Smooth muscle cell of the coronary artery (primary cell): ENCODE measurements around the gene C12orf57. TPM values are rescaled to one million over a fixed set of nuclear protein-coding genes. Genes with fewer than 3 reads are reported as not detected.

Source experiments
- total RNA-seq: library from RNA; depleted of rRNA; stranded (reverse); fragments of >200 nt; gene quantifications from 2 replicates; pipeline ENCODE4 v1.2.3, GENCODE V29; 2014; ENCODE audit warnings: low replicate concordance

C12orf57 gene
- total RNA-seq = 173 and 204 TPM in 2 replicates

GRCh38 chr12:6943722-6944380 lies at the start of gene C12orf57, which contains the start of gene RNU7-1:
TSS of gene C12orf57 (plus strand) at chr12:6944022. CDS start at chr12:6944122, 100 bp downstream.
TSS of gene RNU7-1 (plus strand) at chr12:6943816.

DNA sequence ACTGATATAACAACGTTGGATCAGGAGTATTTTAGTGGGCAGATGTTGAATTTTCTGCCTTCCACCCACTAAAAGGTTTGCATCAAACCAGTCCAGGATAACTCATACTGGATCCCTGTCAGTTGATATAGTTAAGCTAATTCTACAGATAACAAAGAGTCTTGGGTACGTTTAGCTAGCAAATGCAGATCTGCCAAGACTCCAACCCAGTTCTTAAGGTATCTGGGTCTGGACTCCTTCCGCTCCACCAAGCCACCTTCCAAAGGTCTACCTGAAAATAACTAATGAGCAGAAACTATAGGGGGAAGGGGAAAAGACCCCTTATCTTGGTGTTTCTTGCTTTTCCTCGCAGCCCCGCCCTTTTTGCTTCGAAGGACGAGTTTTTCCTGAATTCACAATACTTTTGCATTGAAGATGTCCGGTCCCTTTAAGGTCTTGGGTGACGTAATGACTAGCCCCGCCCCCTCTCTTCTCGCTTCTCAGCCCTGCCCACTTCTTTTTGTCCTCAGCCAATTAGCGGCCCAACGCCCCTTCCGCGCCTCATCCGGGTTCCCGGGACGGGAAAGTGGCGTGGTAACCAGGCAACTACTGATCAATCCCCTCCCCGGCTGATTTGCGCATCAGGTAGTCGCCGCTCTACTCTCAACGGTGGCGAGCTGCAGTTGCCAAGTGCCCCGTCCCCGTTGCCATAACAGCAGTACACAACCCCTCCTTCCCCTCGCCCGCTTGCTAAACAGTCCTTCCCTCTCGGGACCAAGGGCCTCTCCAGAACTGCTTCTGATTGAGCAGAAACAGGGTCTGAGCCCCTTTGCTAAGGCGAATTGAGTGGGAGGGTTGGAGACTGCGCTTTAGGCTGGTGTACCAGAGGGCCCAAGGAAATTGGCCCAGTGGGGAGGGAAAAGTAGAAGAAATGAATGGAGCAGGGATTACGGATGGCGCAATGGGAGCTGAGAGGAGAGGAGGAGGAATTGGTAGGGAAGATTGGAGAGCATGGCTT lies 39.2 kb upstream of the C12orf57 start, which contains the start of gene LRRC23:
Gene LRRC23 (plus strand): TSS at position 543 of the 997 bp plus-strand sequence. CDS start 812 bp downstream, outside the sequence.

DNA sequence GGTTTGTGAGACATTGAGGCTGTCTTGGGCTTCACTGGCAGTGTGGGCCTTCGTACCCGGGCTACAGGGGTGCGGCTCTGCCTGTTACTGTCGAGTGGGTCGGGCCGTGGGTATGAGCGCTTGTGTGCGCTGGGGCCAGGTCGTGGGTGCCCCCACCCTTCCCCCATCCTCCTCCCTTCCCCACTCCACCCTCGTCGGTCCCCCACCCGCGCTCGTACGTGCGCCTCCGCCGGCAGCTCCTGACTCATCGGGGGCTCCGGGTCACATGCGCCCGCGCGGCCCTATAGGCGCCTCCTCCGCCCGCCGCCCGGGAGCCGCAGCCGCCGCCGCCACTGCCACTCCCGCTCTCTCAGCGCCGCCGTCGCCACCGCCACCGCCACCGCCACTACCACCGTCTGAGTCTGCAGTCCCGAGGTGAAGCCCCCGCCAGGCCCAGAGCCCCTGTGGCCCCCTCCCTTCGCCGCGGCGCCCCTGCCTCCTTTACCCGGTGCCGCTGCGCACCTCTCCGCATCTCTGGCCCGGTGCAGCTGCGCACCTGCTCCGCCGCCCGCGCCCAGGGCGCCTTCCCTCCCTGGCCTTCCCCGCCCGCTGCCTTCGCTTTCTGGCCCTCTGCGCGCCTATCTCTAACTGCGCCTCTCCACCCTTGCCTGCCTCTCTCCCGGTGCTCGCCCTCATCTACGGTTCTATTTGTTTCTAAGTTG lies 29.4 kb upstream of the C12orf57 start, which contains the start of gene ENO2:
Gene ENO2 (plus strand): TSS at position 335 of the 701 bp plus-strand sequence. CDS start 1,253 bp downstream, outside the sequence.

GRCh38 chr12:6927379-6928021 lies 16.3 kb upstream of the C12orf57 start, which contains the start of gene ATN1:
TSS of gene ATN1 (plus strand) at chr12:6927959. CDS start at chr12:6934002, 6,043 bp downstream.

DNA sequence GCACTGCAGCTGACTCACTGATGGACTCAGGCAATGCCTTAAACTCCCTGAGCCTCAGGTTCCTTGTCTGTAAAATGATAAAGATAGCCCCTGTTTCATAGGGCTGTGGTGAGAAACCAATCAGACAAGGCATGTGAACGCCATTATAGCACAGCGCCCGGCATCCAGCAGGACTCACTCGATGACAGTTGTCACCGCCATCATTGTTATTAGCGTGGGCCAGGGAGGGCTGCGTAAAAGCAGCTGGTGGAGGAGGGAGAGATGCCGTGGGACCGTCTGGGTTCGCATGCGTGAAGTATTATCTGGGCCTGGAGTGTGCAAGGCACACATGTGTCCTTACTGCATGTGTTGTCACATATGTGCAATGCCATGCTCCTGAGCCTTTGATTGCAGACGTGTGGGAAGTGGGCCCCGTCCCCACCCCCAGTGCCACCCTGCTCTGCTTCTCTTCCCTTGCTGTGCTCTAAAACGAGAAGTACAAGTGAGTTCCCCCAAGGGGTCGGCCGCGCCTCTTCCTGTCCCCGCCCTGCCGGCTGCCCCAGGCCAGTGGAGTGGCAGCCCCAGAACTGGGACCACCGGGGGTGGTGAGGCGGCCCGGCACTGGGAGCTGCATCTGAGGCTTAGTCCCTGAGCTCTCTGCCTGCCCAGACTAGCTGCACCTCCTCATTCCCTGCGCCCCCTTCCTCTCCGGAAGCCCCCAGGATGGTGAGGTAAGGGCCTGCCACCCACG lies 7.2 kb downstream of the C12orf57 start, which contains the start of gene PTPN6:
Gene PTPN6 (plus strand): TSS at position 546 of the 730 bp plus-strand sequence. CDS start 157 bp downstream, at position 703.

Other genes starting within 250 kb of the C12orf57 start
- under 0.01 and 0.38 TPM in 2 replicates for gene PIANP, start 243.2 kb upstream of the C12orf57 start, total RNA-seq
- gene COPS7A, start 220.0 kb upstream of the C12orf57 start, total RNA-seq = 87.9 and 180 TPM in 2 replicates
- gene MLF2, start 190.9 kb upstream of the C12orf57 start, total RNA-seq = 66.7 and 158 TPM in 2 replicates
- 43.6 and 51.7 TPM in 2 replicates for gene PTMS, start 177.7 kb upstream of the C12orf57 start, total RNA-seq
- 0.15 TPM in 1 of 2 replicates, not detected in the other for gene LAG3, start 171.5 kb upstream of the C12orf57 start, total RNA-seq
- gene CD4, start 154.5 kb upstream of the C12orf57 start, total RNA-seq = 0.23 and 0.47 TPM in 2 replicates
- gene GPR162, start 122.2 kb upstream of the C12orf57 start, total RNA-seq = 1.3 and 4.3 TPM in 2 replicates
- gene P3H3, start 115.6 kb upstream of the C12orf57 start, total RNA-seq = 74.8 and 101 TPM in 2 replicates
- 1.7 and 1.8 TPM in 2 replicates for gene GNB3, start 103.1 kb upstream of the C12orf57 start, total RNA-seq
- 0.59 and 4.4 TPM in 2 replicates for gene CDCA3, start 92.7 kb upstream of the C12orf57 start, total RNA-seq
- 82.5 and 88.9 TPM in 2 replicates for gene USP5, start 91.9 kb upstream of the C12orf57 start, total RNA-seq
- gene TPI1, start 76.5 kb upstream of the C12orf57 start, total RNA-seq = 1,121 and 1,519 TPM in 2 replicates
- 5.6 and 7.4 TPM in 2 replicates for gene SPSB2, start 70.7 kb upstream of the C12orf57 start, total RNA-seq
- 10.6 and 15.7 TPM in 2 replicates for gene LRRC23, start 39.2 kb upstream of the C12orf57 start, total RNA-seq
- 20.3 and 32.5 TPM in 2 replicates for gene ENO2, start 29.4 kb upstream of the C12orf57 start, total RNA-seq
- gene ATN1, start 16.1 kb upstream of the C12orf57 start, total RNA-seq = 4.0 and 6.4 TPM in 2 replicates
- gene RNU7-1, start 206 bp upstream of the C12orf57 start, total RNA-seq = not detected in 2 replicates
- 0.08 TPM in 1 of 2 replicates, not detected in the other for gene PTPN6, start 7.3 kb downstream of the C12orf57 start, total RNA-seq
- gene PHB2, start 26.6 kb downstream of the C12orf57 start, total RNA-seq = 101 and 164 TPM in 2 replicates
- gene EMG1, start 26.9 kb downstream of the C12orf57 start, total RNA-seq = 28.3 and 31.1 TPM in 2 replicates
- 9.6 and 12.8 TPM in 2 replicates for gene LPCAT3, start 74.5 kb downstream of the C12orf57 start, total RNA-seq
- 107 and 737 TPM in 2 replicates for gene C1S, start 116.7 kb downstream of the C12orf57 start, total RNA-seq
- 82.7 and 516 TPM in 2 replicates for gene C1R, start 148.4 kb downstream of the C12orf57 start, total RNA-seq
- gene C1RL, start 165.2 kb downstream of the C12orf57 start, total RNA-seq = 26.6 and 35.3 TPM in 2 replicates
- 0.08 TPM in 1 of 2 replicates, not detected in the other for gene RBP5, start 184.9 kb downstream of the C12orf57 start, total RNA-seq
- 6.1 and 10.6 TPM in 2 replicates for gene CLSTN3, start 186.3 kb downstream of the C12orf57 start, total RNA-seq
- 22.3 and 26.2 TPM in 2 replicates for gene PEX5, start 245.7 kb downstream of the C12orf57 start, total RNA-seq